22Rv1 (cell line): ENCODE data around the gene MEOX1.

ENCODE experiments used
- CTCF ChIP-seq: fragments of 450-650 bp; IDR thresholded peaks from 2 replicates; pipeline ENCODE4 v1.5.1; 2017; ENCODE audit warnings: mild to moderate bottlenecking
- ZFX ChIP-seq: fragments of 450-650 bp; IDR thresholded peaks from 2 replicates; pipeline ENCODE4 v1.6.1; 2017; ENCODE audit warnings: antibody characterized with exemption, borderline replicate concordance

DNA sequence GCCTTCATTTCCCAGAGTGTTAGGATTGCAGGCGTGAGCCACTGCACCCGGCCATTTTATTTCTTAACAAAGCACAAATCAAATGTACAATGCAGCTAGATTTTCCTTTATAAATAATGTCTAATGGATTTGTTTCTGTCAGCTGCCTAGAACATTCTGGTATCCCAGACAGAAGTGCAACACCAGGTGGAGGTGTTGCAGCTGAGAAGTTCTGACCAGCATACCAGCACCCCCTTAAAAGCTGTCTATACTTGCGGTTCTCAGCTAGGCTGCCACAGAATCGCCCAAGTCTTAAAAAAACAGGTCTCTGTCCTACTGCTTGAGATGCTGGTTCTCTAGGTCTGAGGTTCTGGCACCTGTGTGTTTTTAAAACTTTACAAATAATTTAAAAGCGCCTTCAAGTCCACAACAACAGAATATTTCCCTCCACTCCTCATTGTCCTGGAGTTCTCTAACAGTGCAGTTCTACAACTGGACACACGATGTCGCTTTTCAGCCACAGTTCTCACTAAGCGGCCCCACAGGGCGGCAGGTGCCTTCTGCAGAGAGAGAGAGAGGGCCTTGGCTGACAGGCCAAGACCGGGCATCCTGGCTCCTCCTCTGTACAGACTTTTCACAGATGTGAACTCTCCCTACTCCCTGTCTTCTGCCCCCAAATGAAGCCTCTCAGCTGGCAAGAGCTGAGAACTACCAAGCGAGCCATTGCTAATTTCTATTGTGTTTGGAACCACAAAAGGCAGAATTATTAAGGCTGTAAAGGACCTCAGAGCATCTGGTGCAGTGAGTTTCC, 32.6 kb upstream of the MEOX1 start:
- TF ChIP-seq CTCF (peak; percentile 89), ZFX (no peak)
